GM19372 (cell line): Measurements from ENCODE around the gene F13A1.

Source experiments
- ATAC-seq: cut with Tn5 transposase; IDR thresholded peaks from one replicate; pipeline ENCODE4 v1.9.1; 2021; ENCODE audit warnings: mild to moderate bottlenecking, low read depth, moderate library complexity; ENCODE audit not compliant: unreplicated experiment

F13A1 gene

GRCh38 chr6:6319952-6320811, at the start of gene F13A1:
F13A1 (minus strand) TSS chr6:6320662; CDS start chr6:6318664, 1,998 bp downstream.
- ATAC-seq = no peak

GRCh38 chr6:6368684-6369052, 48.2 kb upstream of the F13A1 start:
- ATAC-seq = no peak

- ATAC-seq = no peak
Measured at GRCh38 chr6:6368040-6368683, 47.7 kb upstream of the F13A1 start.

GRCh38 chr6:6366803-6367202, 46.3 kb upstream of the F13A1 start:
- no peak for ATAC-seq

- ATAC-seq = no peak
Measured at GRCh38 chr6:6365242-6365641, 44.8 kb upstream of the F13A1 start.

- ATAC-seq = no peak
Measured at GRCh38 chr6:6362056-6362840, 41.8 kb upstream of the F13A1 start.

- ATAC-seq = no peak
Measured at GRCh38 chr6:6357530-6357929, 37.1 kb upstream of the F13A1 start.

- ATAC-seq = no peak
Measured at GRCh38 chr6:6357032-6357431, 36.6 kb upstream of the F13A1 start.

GRCh38 chr6:6352772-6353171, 32.3 kb upstream of the F13A1 start:
- ATAC-seq = no peak

GRCh38 chr6:6351511-6352025, 31.1 kb upstream of the F13A1 start:
- no peak for ATAC-seq

- ATAC-seq = no peak
Measured at GRCh38 chr6:6350696-6351095, 30.2 kb upstream of the F13A1 start.

- ATAC-seq = no peak
Measured at GRCh38 chr6:6348256-6348655, 27.8 kb upstream of the F13A1 start.

- no peak for ATAC-seq
Measured at GRCh38 chr6:6346427-6347023, 26.1 kb upstream of the F13A1 start.

- ATAC-seq = no peak
Measured at GRCh38 chr6:6333501-6333900, 13.0 kb upstream of the F13A1 start.

GRCh38 chr6:6332811-6333244, 12.4 kb upstream of the F13A1 start:
- ATAC-seq = peak; percentile 13

GRCh38 chr6:6331946-6332601, 11.6 kb upstream of the F13A1 start:
- ATAC-seq = peak; percentile 52

GRCh38 chr6:6331393-6331792, 10.9 kb upstream of the F13A1 start:
- peak; percentile 71 for ATAC-seq

GRCh38 chr6:6330407-6330806, 9.9 kb upstream of the F13A1 start:
- no peak for ATAC-seq

GRCh38 chr6:6328451-6328850, 8.0 kb upstream of the F13A1 start:
- no peak for ATAC-seq

GRCh38 chr6:6323352-6323751, 2.9 kb upstream of the F13A1 start:
- no peak for ATAC-seq
